NCI-H774 (cell line): ENCODE measurements around the gene IGF2.
A peak's percentile ranks its signal among the peaks of the same experiment; 100 is the strongest.

ENCODE experiments used
- DNase-seq: peaks from one replicate; lab custom pipeline; 2025; lab: John Stamatoyannopoulos, UW

The IGF2 gene

DNA sequence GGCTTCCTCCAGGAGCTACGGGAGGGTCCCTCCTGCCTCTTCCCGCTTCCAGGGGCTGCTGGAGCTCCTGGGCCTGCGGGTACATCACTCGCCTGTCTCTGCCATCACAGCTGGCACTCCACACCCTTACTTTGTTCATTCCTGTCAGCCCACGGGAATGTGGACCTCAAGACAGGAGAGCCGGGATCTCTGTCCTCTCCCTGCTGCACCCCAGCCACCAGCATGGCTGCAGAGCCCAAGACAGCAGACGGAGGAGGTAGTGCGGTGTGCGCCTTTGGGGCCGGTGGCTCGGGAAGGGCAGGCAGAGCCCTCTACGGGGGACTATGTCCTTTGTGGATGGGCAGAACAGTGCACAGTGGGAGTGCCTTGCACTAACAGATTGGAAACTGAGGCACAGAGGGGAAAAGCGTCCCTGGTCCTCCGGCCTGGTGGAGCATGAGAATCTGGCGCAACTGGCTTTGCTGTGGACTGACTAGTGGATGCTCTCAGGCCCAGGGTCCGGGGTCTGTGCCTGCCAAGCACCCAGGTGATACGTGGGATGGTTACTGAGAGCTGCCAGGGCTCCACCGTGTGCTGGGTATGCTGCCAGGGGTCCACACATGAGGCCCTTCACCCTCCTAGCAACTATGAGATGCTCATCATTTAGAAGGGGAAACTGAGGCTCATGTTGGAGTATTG, 47.3 kb downstream of the IGF2 start:
- DNase-seq: no peak

DNA sequence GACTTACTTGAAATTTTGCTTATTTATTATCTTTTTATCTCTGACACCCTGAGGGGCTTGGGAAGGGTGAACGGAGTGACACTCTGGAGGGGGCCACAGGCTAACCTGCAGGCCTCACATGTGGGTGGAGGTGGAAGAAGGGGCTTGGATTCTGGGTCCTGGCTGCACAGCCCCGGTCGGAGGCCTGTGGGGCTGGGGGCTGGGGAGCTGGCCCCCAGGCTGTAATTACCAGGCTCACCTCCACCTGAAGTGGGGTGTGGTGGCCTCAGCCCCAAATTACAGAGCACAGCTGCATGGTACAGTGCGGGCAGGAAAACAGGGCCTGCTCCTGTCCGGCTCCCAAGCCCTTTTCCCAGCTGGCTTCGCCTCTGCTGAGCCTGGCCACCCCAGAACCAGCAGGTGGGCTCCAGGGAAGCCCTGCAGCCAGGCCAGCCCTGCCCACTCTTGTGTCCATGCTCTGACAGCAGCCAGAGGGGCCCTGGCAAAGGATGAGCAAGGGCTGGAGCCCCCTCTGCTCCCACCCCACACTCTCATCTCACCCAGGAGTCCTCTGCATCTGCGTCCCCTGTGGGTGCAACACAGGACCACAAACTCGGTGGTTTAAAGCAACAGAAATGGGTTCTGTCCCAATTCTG, 48.0 kb downstream of the IGF2 start:
- no peak for DNase-seq

DNA sequence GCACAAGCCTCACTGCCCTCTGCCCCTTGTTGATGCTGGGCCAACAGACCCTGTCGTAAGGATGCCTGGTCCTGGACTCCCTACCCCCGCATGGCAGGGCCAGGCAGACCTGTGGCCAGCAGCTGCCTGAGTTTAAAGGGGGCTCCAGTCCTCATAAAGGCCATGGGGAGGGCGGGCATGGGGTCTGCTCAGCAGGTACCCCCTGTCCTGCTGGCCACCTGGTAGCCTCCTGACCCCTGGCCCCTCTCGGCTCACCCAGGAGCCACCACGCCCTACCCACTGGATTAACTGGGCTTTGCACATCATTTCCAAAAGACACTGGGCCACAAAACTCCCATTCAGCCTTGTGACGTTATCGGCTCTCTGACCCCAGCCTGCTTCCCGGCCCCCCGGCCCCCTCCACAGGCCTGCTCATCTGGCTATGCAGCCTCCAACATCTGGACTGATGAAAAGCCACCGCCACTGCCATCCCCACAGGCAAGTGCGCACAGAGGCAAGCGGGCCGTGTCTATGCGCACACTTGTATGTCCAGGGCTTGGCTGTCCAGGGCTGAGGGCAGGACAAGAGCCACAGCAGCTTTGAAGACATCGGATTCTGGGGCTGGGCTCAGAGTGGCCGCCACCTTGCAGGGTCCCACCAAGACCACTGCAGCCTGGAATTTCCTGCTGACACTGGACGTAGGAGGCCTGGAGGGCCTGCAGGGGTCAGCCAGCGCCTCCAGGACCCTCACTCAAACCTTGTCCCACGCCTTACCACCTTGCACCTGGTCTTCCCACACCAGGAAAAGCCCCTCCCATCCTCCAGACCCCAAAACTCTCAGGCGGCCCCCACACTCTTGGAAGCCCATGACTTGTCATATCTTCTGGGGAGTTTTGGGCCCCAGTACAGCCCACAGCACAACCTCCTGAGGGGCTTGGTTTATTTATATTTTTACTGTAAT, 48.7 kb downstream of the IGF2 start:
- DNase-seq: no peak

DNA sequence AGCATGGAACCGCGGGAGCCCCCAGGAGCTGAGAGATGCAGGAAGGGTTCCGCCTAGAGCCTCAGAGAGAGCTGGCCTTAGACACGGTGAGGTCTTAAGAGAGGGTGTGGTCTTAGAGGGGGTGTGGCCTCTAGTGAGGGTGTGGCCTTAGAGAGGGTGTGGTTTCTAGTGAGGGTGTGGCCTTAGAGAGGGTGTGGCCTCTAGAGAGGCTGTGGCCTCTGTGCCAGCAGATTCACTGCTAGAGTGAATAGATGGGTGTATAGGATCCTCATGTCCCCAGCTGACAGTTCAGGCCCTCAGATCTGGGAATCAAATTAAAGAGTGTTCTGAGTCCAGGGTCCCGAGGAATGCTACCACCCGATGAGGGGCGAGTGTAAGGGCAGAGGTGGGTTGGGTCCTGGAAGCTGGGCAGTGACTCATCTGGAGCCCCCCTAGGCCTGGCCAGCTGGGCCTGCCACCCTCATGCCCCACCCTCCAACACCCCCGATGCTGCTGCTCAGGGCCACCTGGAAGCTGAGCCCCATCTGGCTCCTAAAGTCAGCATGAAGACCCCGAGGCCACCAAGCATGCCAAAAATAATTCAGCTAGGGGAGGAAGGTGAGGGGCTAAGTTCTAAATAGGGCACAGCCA, 49.5 kb downstream of the IGF2 start:
- DNase-seq: peak; percentile 9

DNA sequence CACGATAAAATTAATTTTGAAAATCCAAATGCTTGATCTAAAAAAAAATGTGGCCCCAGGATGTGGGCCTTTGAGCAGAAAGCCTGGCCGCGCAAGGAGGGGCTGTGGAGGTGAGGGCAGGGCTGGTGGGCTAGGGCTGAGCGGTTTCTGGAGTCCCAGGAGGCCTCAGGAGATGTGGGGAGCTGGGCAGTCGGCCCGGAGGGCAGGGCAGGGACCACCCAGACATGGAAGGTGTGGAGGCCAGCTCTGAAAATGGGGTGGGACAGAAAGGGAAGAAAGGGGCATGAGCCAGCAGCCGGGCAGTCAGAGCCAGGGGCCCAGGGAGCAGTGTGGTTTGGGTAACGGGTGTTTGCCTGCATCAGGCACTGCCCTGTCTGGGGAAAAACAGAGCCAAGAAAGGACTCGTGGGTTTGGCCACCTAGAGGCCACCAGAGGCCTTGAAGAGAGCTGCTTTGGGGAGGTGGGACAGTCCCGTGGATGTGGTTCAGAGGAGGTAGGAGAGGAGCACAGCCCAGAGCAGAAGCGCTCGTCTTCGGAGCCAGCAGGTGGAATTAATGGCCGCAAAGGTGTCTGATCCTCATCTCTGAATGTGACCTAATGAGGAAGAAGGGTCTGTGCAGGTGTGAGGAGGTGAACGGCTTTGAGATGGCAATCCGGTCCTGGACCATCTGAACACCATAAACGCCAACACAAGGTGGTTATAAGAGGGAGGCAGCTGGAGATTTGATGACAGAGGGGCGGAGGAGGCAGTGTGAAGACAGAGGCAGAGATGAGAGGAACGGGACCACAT, 50.2 kb downstream of the IGF2 start:
- DNase-seq: no peak

DNA sequence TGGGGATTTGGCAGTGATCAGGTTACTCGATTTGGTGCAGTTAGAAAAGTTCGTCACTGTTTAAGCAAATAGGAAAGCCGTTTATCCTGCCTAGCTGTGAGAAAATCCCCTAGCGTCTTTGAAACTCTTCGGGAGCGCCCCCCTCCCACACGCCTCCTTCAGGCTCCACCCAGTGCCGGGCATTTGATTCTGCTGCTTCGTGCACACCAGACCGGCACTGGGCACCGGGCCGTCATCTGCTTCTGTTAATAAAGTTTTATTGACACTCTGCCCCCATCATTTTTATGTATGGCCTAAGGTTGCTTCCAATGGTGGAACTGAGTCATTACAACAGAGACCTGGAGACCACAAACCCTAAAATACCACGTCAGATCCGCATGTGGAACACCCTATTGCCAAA, 50.9 kb downstream of the IGF2 start:
- no peak for DNase-seq

DNA sequence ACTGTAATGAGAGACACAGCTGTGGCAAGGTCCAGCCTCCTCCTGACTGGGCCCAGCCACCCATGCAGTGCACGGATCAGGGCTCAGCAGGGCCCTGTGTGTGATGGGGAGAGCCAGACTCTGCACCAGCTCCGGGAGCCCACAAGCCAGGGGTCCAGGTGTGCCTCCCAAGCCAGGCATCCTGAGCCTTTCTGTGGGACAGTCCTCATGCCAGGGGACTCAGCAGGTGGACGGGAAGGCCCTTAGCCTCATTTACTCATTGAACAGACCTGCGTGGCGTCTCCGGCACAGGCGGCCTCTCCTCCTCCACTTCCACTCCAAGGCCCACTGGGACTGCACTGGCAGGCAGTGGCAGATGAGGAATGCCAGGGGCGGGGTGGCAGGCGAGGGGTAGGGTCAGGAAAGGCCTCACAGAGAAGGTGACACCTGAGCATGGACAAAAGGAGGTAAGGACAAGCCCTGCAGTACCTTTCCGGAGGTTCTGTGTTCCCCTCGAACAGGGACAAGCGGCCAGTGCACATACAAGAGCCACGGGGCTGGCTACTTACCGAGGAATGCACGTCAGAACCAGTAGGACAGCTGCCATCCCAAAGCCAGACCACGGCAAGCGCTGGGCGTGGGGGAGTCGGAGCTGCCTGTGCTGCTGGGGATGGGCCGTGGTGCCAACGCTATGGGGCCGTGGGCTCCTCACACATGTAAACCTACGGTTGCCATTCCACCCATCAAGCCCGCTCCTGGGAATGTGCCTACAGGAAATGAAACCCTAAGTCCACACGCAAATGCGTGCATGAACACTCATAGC, 52.7 kb downstream of the IGF2 start:
- DNase-seq: no peak

DNA sequence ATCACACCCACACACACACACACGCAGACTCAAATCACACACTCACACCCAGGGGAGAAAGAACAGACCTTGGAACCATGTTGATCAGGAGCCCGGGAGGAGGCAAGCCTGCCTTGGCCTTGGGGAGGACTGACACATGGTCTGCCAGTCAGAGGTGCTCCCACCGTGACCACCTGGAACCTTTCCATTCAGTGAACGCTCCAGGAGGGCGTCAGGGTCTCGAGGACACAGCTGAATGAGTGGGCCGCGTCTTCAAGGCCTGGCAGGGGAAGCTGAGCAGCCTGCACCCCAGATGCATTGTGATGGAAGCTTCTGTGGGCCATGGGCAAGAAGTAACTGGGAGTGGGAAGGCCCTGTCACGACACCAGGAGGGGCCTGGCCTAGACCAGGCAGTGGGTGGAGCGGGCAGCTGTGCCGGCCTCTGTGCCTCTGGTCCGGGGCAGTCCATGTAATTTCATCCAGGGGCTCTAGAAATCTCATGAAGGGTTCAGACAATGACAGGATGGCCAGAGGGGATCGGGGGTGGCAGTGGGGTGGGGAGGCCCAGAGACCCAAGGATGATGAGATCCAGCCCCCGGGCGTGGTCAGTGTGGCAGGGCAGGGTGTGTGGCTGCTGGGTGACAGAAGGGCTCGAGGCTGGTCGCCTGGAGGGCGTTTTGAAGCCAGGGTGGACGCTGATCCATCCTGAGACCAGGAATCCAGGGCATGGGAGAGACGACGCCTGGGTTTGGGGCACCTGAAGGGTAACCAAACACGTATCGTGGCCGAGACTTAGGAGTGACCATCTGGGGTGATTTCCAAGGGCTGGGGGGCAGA, 53.7 kb downstream of the IGF2 start:
- DNase-seq: no peak

DNA sequence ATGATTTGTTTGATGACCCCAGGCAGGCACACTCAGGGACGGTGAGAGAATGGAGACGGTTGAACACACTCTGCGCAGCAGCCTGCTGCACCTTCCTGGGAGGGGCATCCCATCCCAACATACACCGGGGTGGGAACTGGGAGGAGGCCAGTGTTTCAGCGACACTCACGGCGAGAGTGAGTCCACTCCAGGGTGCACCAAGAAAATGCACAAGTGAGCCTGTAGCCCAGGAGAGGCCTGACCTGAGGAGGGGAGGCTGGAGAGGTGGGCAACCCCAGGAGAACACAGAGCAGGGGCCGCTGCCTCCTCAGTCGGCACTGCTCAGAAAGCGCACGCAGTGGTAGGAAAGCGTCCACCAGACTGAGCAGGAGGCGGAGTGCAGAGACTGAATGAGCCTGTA, 54.5 kb downstream of the IGF2 start:
- no peak for DNase-seq
